KMS-11 (cell line): ENCODE data around the gene BICRA.

Experiments used
- H2AFZ ChIP-seq: fragments of 200-600 bp; sonication (generic); 2 replicates; pipeline ENCODE4 v1.6.1; 2016; ENCODE audit warnings: antibody characterized with exemption, mixed run types, low read depth
- H3K27ac ChIP-seq: fragments of 200-600 bp; sonication (generic); 2 replicates; pipeline ENCODE4 v1.6.1; 2016; ENCODE audit warnings: mild to moderate bottlenecking, mixed run types
- H3K27me3 ChIP-seq: fragments of 200-600 bp; sonication (generic); 2 replicates; pipeline ENCODE4 v1.6.1; 2017; ENCODE audit warnings: mild to moderate bottlenecking, low read depth, mixed run types, moderate library complexity; ENCODE audit not compliant: insufficient read depth
- H3K36me3 ChIP-seq: fragments of 200-600 bp; sonication (generic); 2 replicates; pipeline ENCODE4 v1.6.1; 2017; ENCODE audit warnings: mild to moderate bottlenecking, mixed run types; ENCODE audit not compliant: insufficient read depth
- H3K4me1 ChIP-seq: fragments of 200-600 bp; sonication (generic); 2 replicates; pipeline ENCODE4 v1.6.1; 2016; ENCODE audit warnings: mild to moderate bottlenecking, low read depth, mixed run types; ENCODE audit not compliant: poor library complexity, severe bottlenecking
- H3K4me2 ChIP-seq: fragments of 200-600 bp; sonication (generic); 2 replicates; pipeline ENCODE4 v1.7.0; 2016; ENCODE audit warnings: mild to moderate bottlenecking, mixed run types
- H3K4me3 ChIP-seq: fragments of 200-600 bp; sonication (generic); IDR thresholded peaks from 2 replicates; pipeline ENCODE4 v1.6.1; 2017; ENCODE audit warnings: low read depth, low read length, mixed read lengths; ENCODE audit not compliant: insufficient read depth
- H3K79me2 ChIP-seq: fragments of 200-600 bp; sonication (generic); 2 replicates; pipeline ENCODE4 v1.6.1; 2016; ENCODE audit warnings: low read depth, mixed run types; ENCODE audit not compliant: insufficient read depth
- H3K9ac ChIP-seq: fragments of 200-600 bp; sonication (generic); 2 replicates; pipeline ENCODE4 v1.6.1; 2016; ENCODE audit warnings: mild to moderate bottlenecking, mixed run types
- H4K20me1 ChIP-seq: fragments of 200-600 bp; sonication (generic); 2 replicates; pipeline ENCODE4 v1.6.1; 2016; ENCODE audit warnings: mild to moderate bottlenecking, mixed run types; ENCODE audit not compliant: insufficient read depth
- TF ChIP-seq, protein P1 (sequence below): fragments of 200-600 bp; sonication (generic); conservative IDR thresholded peaks from 2 replicates; pipeline ENCODE4 v1.6.1; 2017; ENCODE audit warnings: low read depth, mild to moderate bottlenecking, antibody characterized with exemption, low read length, moderate library complexity, mixed read lengths

Gene BICRA

DNA sequence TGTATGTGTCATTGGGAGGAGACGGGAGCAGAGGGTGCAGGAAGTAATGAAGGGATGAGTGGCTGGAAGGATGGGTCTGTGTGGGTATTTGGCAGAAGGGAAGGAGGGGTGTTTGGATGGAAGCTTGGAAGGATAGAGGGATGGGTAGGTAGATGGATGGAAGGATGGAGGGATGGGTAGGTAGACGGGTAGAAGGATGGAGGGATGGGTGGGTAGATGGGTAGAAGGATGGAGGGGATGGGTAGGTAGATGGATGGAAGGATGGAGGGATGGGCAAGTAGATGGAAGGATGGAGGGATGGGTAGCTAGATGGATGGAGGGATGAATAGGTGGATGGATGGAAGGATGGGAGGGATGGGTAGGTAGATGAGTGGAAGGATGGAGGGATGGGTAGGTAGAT is 62.6 kb downstream of the BICRA start:
- Histone ChIP-seq H2AFZ (no peak overlapping the region), H4K20me1 (no peaks in the 10 kb centered on the region), H3K9ac (no peak overlapping the region), H3K36me3 (no peaks in the 10 kb centered on the region), H3K27ac (no peak overlapping the region), H3K4me3 (no peak overlapping the region), H3K79me2 (no peaks in the 10 kb centered on the region), H3K4me1 (no peaks in the 10 kb centered on the region), H3K4me2 (no peak overlapping the region), H3K27me3 (no peaks in the 10 kb centered on the region)
- TF ChIP-seq, protein P1, sequence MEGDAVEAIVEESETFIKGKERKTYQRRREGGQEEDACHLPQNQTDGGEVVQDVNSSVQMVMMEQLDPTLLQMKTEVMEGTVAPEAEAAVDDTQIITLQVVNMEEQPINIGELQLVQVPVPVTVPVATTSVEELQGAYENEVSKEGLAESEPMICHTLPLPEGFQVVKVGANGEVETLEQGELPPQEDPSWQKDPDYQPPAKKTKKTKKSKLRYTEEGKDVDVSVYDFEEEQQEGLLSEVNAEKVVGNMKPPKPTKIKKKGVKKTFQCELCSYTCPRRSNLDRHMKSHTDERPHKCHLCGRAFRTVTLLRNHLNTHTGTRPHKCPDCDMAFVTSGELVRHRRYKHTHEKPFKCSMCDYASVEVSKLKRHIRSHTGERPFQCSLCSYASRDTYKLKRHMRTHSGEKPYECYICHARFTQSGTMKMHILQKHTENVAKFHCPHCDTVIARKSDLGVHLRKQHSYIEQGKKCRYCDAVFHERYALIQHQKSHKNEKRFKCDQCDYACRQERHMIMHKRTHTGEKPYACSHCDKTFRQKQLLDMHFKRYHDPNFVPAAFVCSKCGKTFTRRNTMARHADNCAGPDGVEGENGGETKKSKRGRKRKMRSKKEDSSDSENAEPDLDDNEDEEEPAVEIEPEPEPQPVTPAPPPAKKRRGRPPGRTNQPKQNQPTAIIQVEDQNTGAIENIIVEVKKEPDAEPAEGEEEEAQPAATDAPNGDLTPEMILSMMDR = no peak

DNA sequence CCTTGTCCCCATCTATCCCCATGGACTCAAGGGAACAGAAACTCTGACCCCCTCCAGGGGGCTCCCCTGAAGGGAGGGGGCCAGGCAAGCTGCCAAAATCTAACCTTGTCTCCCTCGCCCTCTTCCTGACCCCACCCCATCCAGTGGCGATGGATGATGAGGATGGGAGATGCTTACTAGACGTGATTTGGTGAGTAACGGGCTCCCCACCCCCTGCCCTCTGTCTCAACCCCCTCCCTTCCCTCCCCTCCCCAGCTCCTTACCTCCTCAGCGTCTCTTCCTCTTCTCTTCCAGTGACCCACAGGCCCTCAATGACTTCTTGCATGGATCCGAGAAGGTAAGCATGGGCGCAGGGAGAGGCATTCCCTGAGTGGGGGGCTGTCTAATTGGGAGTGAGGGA is 64.5 kb downstream of the BICRA start:
- no peaks in the 10 kb centered on the region for H4K20me1 ChIP-seq
- no peak overlapping the region for H3K9ac ChIP-seq
- TF ChIP-seq, protein P1 = no peak
- H3K27ac ChIP-seq = no peak overlapping the region
- H3K79me2 ChIP-seq = no peaks in the 10 kb centered on the region
- no peaks in the 10 kb centered on the region for H3K36me3 ChIP-seq
- H3K4me2 ChIP-seq = no peak overlapping the region
- no peak overlapping the region for H2AFZ ChIP-seq
- H3K4me1 ChIP-seq = no peaks in the 10 kb centered on the region
- no peaks in the 10 kb centered on the region for H3K27me3 ChIP-seq
- H3K4me3 ChIP-seq = no peak overlapping the region

DNA sequence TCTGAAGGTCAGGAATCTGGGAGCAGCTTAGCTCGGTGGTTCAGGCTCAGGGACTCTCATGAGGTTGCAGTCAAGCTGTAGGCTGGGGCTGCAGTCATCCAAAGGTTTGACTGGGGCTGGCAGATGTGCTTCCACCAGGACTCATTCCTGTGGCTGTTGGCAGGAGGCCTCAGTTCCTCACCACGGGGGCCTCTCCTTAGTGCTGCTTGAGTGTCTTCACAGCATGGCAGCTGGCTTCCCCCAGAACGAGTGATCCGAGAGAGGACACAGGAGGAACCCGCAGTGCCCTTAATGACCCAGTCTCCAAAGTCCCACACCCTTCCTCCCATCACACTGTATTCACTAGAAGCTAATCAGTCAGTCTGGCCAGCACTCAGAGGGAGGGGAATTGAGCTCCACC is 65.6 kb downstream of the BICRA start:
- Histone ChIP-seq H3K9ac (no peak overlapping the region), H3K36me3 (no peaks in the 10 kb centered on the region), H3K27ac (no peak overlapping the region), H3K27me3 (no peaks in the 10 kb centered on the region), H4K20me1 (no peaks in the 10 kb centered on the region), H3K79me2 (no peaks in the 10 kb centered on the region), H2AFZ (no peak overlapping the region), H3K4me2 (no peak overlapping the region), H3K4me1 (no peaks in the 10 kb centered on the region), H3K4me3 (no peak overlapping the region)
- TF ChIP-seq, protein P1 = no peak

DNA sequence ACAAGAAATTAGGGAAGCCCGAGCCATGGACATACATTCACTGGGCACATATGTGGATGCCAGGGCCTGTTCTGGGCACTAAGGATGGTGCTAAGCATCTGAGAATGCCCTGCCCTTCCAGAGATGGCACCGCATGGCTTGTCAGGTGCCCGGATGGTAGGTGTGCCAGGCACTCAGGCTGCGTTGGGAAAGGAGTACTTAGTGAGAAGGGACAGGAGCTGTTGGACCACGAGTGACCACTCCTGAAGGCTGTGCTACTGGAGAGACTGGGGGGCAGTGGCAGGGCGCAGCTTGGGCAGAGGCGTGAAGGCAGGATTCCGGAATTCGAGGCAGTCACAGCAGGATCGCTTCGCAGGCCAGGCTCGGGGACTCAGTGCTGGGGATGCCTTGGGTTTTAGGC is 66.3 kb downstream of the BICRA start:
- no peaks in the 10 kb centered on the region for H4K20me1 ChIP-seq
- H3K4me3 ChIP-seq = no peak overlapping the region
- no peaks in the 10 kb centered on the region for H3K4me1 ChIP-seq
- H3K36me3 ChIP-seq = no peaks in the 10 kb centered on the region
- TF ChIP-seq, protein P1 = no peak
- no peaks in the 10 kb centered on the region for H3K79me2 ChIP-seq
- H2AFZ ChIP-seq = no peak overlapping the region
- no peak overlapping the region for H3K4me2 ChIP-seq
- no peak overlapping the region for H3K9ac ChIP-seq
- H3K27ac ChIP-seq = no peak overlapping the region
- no peaks in the 10 kb centered on the region for H3K27me3 ChIP-seq

DNA sequence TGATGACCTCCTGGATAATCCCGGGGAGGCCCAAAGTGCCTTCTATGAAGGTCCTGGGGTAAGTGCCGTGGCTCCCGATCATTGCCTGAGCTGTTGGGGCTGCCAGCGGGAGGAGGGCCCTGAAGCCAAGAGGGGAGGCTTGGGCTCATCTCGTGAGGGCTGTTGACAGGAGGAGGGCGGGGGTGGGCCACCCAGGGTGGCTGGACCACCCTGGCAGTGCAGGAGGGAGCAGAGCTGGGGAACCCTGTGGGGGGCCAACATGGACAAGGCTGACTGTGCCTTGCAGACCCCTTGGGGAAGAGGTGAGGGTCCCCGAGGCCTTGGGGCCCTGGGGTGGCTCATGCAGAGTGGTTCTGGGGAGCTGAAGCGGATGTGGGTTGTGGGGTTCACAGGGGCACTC is 66.9 kb downstream of the BICRA start:
- H3K27me3 ChIP-seq = no peaks in the 10 kb centered on the region
- H3K79me2 ChIP-seq = no peaks in the 10 kb centered on the region
- H4K20me1 ChIP-seq = no peaks in the 10 kb centered on the region
- no peak overlapping the region for H3K27ac ChIP-seq
- no peak overlapping the region for H3K4me3 ChIP-seq
- no peak overlapping the region for H3K9ac ChIP-seq
- TF ChIP-seq, protein P1 = no peak
- H2AFZ ChIP-seq = no peak overlapping the region
- H3K36me3 ChIP-seq = no peaks in the 10 kb centered on the region
- H3K4me2 ChIP-seq = no peak overlapping the region
- H3K4me1 ChIP-seq = no peaks in the 10 kb centered on the region
